ENCODE measurements around the gene C16orf92. TPM values are rescaled to one million over a fixed set of nuclear protein-coding genes. Genes with fewer than 3 reads are reported as not detected.
"Not testable (repeated sequence)": the region's sequence is repeated elsewhere in the genome, so short reads cannot be mapped to it uniquely, and the experiment has no call there.

C16orf92 gene
- polyA plus RNA-seq, 1 experiment, result not detected

DNA sequence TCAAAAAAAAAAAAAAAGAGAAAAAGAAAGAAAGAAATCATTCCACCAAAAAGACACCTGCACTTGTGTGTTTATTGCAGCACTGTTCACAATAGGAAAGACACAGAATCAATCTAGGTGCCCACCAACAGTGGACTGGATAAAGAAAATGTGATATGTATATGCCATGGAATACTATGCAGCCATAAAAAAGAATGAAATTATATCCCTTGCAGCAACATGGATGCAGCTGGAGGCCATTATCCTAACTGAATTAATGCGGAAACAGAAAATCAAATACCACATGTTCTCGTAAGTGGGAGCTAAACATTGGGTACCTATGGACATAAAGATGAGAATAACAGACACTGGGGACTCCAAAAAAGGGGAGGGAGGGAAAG lies 5.7 kb upstream of the C16orf92 start:
- H3K9me3 ChIP-seq (ENCODE audit: control insufficient read depth, insufficient read depth, low read length), result no peaks in the 10 kb centered on the region
- H3K27me3 ChIP-seq (ENCODE audit: control insufficient read depth, insufficient read depth, low read length), result peaks cover 3% of the 10 kb centered on the region
- H3K27ac ChIP-seq (ENCODE audit: low read depth, low read length), result no peak overlapping the region
- DNase-seq (ENCODE audit: low read depth, low spot score), result no peak
- TF ChIP-seq, protein P1, sequence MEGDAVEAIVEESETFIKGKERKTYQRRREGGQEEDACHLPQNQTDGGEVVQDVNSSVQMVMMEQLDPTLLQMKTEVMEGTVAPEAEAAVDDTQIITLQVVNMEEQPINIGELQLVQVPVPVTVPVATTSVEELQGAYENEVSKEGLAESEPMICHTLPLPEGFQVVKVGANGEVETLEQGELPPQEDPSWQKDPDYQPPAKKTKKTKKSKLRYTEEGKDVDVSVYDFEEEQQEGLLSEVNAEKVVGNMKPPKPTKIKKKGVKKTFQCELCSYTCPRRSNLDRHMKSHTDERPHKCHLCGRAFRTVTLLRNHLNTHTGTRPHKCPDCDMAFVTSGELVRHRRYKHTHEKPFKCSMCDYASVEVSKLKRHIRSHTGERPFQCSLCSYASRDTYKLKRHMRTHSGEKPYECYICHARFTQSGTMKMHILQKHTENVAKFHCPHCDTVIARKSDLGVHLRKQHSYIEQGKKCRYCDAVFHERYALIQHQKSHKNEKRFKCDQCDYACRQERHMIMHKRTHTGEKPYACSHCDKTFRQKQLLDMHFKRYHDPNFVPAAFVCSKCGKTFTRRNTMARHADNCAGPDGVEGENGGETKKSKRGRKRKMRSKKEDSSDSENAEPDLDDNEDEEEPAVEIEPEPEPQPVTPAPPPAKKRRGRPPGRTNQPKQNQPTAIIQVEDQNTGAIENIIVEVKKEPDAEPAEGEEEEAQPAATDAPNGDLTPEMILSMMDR (IDR thresholded peaks at IDR 0.05; ENCODE audit: low read depth, low read length), result no peak
- ChIA-PET POLR2A (interaction anchor here (0.7 kb wide), 1 partner anchor 61 kb away, joined by 3 read pairs; no protein-coding TSS in a partner anchor), CTCF (interaction anchor here (0.6 kb wide), 1 partner anchor 169 kb away, joined by 3 read pairs; no protein-coding TSS in a partner anchor)
- H3K4me3 ChIP-seq (ENCODE audit: low read depth, low read length), result no peak overlapping the region

DNA sequence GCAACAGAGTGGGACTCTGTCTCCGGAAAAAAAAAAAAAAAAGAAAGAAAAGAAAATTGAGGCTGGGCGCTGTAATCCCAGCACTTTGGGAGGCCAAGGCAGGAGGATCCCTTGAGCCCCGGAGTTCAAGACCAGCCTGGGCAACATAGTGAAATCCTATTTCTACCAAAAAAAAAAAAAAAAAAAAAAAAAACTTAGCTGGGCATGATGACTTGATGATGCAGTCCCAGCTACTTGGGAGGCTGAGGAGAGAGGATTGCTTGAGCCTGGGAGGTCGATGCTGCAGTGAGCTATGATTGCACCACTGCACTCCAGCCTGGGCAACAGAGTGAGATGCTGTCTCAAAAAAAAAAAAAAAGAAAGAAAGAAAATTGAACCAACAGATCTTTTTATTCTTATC lies 5.1 kb upstream of the C16orf92 start:
- H3K9me3 ChIP-seq (ENCODE audit: control insufficient read depth, insufficient read depth, low read length); H3K27me3 ChIP-seq (ENCODE audit: control insufficient read depth, insufficient read depth, low read length); DNase-seq (ENCODE audit: low read depth, low spot score); H3K27ac ChIP-seq (ENCODE audit: low read depth, low read length); POLR2A ChIA-PET; H3K4me3 ChIP-seq (ENCODE audit: low read depth, low read length): not testable (repeated sequence)
- CTCF ChIA-PET, result interaction anchor here (0.6 to 2.0 kb wide), 2 partner anchors 14 to 170 kb away, joined by 3 to 9 read pairs; partner anchors contain the start of gene TLCD3B

DNA sequence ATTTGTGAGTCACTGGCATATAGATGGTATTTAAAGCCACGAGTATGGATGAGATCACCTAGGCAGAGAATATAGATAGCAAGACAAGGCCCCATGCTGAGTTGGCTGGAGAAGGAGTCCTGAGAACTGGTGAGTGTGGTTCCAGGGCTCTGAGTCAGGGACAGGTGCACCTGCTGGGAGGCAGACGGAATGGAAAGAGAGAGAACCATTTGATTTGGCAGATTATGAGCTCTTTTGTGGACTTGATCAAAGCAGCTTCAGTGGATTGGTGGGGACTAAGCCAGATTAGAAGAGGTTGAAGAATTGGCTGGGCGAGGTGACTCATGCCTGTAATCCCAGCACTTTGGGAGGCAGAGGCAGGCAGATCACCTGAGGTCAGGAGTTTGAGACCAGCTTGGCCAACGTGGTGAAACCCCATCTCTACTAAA lies 4.3 kb upstream of the C16orf92 start:
- TF ChIP-seq, protein P1 (IDR thresholded peaks at IDR 0.05; ENCODE audit: low read depth, low read length), result no peak
- POLR2A ChIA-PET, result no interaction called here
- CTCF ChIA-PET, result interaction anchor here (0.9 to 2.0 kb wide), 2 partner anchors 13 to 170 kb away, joined by 3 to 9 read pairs; partner anchors contain the start of gene TLCD3B
- Histone ChIP-seq H3K4me3 (ENCODE audit: low read depth, low read length) (no peak overlapping the region), H3K27me3 (ENCODE audit: control insufficient read depth, insufficient read depth, low read length) (peaks cover 12% of the 10 kb centered on the region), H3K9me3 (ENCODE audit: control insufficient read depth, insufficient read depth, low read length) (no peaks in the 10 kb centered on the region), H3K27ac (ENCODE audit: low read depth, low read length) (no peak overlapping the region)
- no peak for DNase-seq (ENCODE audit: low read depth, low spot score)

DNA sequence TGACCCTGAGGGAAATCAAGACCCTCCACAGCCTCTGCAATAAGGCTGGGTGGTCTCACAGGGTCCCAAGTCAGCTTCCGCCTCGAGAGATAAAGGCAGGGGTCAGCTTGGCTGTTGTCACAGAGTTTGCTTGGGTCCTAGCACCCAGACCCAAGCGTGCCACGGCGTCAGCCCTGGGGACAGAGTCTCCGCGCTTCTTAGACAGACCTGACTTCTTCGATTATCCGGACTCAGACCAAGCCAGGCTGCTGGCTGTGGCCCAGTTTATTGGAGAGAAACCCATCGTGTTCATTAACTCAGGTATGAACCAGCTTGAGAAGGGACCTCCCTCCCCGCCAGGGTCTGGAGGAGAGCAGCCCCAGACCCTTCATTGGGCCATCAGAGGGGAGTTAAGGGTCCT lies 588 bp downstream of the C16orf92 start:
- Histone ChIP-seq H3K27ac (ENCODE audit: low read depth, low read length) (no peak overlapping the region), H3K27me3 (ENCODE audit: control insufficient read depth, insufficient read depth, low read length) (peaks cover 44% of the 10 kb centered on the region), H3K9me3 (ENCODE audit: control insufficient read depth, insufficient read depth, low read length) (no peaks in the 10 kb centered on the region; the same call in 1 of the 2 replicates), H3K4me3 (ENCODE audit: low read depth, low read length) (no peak overlapping the region)
- TF ChIP-seq, protein P1 (IDR thresholded peaks at IDR 0.05; ENCODE audit: low read depth, low read length), result no peak
- ChIA-PET POLR2A (no interaction called here), CTCF (interaction anchor here (1.1 to 1.8 kb wide), 2 partner anchors 9 to 175 kb away, joined by 3 to 8 read pairs; no protein-coding TSS in a partner anchor)
- DNase-seq (ENCODE audit: low read depth, low spot score), result no peak

DNA sequence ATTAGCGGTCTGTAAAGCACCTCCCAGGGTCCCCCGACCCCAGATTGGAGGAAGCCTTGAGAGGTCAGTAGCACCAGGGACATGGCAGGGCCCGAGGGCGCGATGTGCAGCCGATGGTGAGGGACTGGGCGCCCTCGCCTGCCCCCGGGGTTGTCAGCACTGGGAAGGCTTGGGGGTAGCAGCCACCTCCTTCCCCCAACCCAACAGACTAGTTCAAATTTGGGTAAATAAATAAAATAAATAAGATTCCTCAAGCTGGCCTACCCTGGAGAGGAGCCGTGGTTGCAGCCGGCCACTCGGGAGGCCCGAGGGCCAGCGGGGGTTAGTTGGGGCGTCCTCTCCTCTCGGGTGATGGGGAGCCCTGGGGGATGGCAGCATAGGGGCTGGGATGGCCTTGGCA lies 1.5 kb downstream of the C16orf92 start:
- Histone ChIP-seq H3K4me3 (ENCODE audit: low read depth, low read length) (no peak overlapping the region), H3K27me3 (ENCODE audit: control insufficient read depth, insufficient read depth, low read length) (peaks cover 52% of the 10 kb centered on the region), H3K27ac (ENCODE audit: low read depth, low read length) (no peak overlapping the region), H3K9me3 (ENCODE audit: control insufficient read depth, insufficient read depth, low read length) (no peaks in the 10 kb centered on the region; the same call in 1 of the 2 replicates)
- DNase-seq (ENCODE audit: low read depth, low spot score), result no peak
- CTCF ChIA-PET, result no interaction called here
- TF ChIP-seq, protein P1 (IDR thresholded peaks at IDR 0.05; ENCODE audit: low read depth, low read length), result no peak
- POLR2A ChIA-PET, result no interaction called here
